Measurements from ENCODE around the gene TSPAN8.
"Not testable (repeated sequence)": the region's sequence is repeated elsewhere in the genome, so short reads cannot be mapped to it uniquely, and the experiment has no call there.

Gene TSPAN8

DNA sequence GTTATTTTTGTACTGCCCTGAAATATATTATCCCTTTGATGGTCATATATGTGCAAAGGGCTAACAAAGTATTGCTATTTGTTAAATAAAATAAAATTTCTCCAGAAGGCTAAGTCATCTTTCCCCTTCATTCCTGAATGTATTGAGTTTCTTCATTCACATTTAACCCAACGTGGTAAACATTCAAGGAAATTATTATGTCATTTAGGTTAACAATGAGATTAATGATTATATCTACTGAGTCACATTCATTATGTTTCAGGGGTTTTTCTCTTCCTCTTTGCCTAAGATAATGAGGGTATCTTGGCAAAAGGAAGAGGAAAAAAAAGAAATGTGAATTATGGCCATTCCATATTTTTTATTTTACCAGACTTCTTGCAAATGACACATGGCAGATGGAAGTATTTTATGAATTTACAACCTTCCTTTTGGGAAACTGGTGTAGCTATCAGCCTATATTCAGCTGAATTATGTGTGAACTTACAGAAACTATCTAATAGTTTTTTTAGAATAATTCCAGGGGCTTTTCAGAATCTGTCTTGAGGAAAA, 27.2 kb downstream of the TSPAN8 start:
- in situ Hi-C loops (cut with MboI; ENCODE audit: low sequenced_read_pairs) = no loop called here

DNA sequence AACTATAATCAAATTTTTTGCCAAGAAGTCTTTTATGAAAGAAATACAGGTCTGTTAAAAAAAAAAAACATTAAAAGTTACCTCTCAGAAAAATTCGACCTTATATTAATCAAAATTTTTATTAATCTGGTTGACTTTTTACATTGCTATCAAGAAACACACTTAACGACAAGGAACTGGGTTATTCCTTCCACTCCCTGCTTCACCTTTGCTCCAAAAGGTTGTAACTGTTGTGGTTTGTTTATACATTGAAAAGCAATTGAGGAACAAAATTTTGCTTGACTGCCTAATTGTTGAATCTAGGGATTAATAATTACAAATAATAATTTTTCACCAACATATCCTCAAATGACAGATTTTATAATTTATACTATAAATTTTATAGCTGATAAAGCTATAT, 28.4 kb downstream of the TSPAN8 start:
- in situ Hi-C loops (cut with MboI; ENCODE audit: low sequenced_read_pairs) = no loop called here

DNA sequence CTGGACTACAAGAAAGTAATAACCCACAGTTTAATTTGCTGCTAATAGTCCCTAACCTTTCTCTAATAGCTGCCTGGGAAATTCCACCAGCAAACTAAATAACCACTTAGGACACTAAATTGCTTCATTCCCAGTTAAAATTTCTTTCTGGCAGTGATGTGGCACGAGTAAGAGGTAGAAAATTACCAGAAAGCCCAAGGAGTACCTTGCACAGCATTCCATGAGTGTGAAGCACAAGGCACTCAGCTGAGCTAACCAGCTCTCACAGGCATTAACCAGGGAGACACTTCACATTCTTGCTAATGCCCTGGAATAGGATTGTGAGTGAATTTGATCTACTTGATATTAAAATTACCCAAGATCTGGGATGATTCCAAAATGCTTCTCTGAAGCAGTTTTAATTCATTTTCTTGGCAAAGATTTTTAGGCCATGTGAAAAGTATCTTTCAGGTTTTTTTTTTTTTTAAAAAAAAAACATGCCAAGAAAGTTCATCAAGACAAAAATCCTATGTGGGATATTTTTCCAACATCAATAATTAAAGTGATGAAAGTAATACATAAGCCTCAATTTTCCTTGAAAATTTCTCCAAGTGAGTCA, 29.5 kb downstream of the TSPAN8 start:
- in situ Hi-C loops (cut with MboI; ENCODE audit: low sequenced_read_pairs) = no loop called here

DNA sequence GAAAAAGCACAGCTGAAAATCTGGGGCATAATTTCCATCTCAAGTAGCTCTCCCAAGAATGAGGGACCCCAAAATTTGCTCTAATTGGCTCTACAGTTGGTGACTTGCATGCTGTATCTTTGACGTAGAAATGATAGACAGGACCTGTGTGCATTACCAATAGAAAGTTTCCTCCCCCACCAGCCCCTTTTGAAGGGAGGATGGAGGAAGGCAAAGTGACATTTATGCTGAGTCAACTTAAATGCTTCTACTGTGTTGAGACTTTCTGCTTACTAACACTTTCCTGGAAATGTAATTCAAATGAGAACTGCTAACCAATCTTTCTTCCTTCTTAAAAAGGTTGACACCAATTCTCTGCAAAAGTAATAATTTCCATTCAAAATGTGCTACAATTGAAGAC, 31.9 kb downstream of the TSPAN8 start:
- in situ Hi-C loops (cut with MboI; ENCODE audit: low sequenced_read_pairs) = no loop called here

DNA sequence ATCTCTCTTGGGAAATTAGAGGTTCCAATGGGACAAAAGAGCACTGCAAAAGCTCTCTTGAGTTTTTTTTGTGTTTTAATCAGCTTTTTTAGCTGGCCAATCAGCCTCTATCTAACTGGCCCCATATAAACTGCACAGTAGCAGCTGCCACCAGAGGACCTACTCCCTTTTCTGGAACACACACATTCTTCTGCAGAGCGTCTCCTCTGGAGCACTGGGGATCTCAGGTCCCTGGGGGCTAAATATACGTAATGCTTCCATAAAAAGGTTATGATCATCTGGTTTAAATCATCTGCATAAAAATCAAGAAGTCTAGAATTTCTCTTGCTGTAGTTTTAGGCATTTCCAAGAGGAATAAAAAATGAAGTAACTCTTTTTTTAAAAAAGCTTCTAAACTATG, 32.3 kb downstream of the TSPAN8 start:
- in situ Hi-C loops (cut with MboI; ENCODE audit: low sequenced_read_pairs) = no loop called here

DNA sequence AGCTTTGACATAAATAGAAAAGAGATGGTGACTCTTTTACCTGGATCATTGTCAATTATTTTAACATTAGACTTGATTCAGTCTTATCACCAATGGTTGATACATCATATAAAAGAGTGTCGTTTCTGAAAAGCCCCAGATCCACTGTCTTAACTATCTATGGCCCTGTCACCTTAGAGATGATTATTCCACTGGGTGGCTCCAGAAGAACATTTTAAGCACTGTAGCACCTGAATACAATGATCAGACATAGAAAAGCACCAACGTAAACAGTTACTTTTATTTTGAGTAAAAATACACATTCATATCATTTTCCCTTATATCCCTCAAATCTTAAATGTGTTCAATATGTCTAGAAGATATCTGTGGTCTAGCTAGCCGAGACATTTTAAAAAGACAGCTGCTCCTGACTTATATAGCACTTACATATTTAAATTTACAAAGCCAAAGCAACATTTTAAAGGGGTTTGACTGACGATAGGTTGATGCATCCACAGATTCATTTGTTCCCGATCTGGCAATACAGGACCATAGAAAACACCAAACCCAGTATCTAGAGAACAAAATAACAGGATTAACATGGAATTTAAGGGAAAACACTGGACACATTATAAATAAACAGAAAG, 32.9 kb downstream of the TSPAN8 start:
- in situ Hi-C loops (cut with MboI; ENCODE audit: low sequenced_read_pairs) = no loop called here

DNA sequence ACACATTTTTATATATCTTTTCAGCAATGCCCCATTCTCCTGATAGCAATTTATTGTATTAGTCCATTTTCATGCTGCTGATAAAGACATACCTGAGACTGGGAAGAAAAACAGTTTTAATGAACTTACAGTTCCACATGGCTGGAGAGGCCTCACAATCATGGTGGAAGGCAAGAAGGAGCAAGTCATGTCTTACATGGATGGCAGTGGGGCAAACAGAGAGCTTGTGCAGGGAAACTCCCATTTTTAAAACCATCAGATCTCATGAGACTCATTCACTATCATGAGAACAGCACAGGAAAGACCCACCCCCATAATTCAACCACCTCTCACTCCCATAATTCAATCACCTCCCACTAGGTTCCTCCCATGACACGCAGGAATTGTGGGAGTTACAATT, 44.7 kb downstream of the TSPAN8 start:
- in situ Hi-C loops (cut with MboI; ENCODE audit: low sequenced_read_pairs) = not testable (repeated sequence)

DNA sequence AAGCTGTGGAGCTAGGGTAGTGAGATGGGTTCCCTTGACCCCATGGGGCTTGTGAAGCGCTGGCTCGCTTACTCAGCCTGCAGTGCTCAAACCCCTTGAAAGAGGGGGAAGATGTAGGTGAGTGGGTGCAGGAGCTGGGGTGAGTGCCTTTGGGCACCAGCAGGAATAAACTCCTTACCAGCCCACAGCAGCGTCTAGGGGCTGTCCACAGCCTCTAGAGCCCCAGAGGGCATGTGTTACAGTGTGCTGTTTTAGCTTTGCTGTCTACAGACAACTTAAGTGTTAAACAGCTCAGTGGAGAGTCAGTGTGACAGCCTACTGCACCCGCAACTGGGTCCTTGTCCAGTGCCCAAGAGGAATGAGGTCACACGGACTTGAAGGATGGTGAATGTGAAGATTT, 48.0 kb downstream of the TSPAN8 start:
- in situ Hi-C loops (cut with MboI; ENCODE audit: low sequenced_read_pairs) = no loop called here

DNA sequence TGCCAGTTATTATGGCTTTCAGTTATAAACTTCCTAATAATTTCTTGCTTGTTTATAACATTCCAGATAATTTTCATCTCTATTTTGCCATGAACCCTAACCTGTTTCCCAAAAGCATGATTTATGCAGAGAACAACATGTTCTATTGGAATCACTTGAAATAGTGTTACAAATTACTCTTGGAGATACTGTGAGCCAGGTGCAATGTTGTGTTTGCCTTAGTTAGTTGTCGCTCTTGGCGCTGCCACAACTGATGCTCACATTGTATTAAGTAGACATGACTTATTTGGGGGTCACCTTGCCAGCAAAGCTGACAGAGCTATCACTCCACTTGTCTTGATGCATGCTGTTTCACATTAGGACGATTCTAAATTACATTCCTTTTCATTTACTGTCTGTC, 49.4 kb downstream of the TSPAN8 start:
- in situ Hi-C loops (cut with MboI; ENCODE audit: low sequenced_read_pairs) = no loop called here

DNA sequence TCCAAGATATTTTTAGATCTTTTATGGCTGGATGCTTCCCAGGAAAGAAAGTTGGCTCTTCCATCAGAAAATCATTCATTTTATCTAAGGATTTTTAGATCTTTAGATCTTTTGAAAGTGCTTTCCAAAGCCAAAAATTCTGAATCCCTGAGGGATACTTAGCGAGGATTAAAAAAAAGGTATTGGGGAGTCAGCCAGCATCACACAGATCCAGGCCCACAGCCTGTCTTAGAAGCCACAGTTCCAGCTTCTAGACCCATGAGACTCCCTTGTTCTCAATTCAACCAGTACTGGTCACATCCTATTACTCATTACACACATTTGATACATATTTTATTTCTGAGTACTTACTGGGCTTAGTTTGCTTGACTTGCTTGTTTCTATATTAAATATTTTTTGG, 49.9 kb downstream of the TSPAN8 start:
- in situ Hi-C loops (cut with MboI; ENCODE audit: low sequenced_read_pairs) = no loop called here

DNA sequence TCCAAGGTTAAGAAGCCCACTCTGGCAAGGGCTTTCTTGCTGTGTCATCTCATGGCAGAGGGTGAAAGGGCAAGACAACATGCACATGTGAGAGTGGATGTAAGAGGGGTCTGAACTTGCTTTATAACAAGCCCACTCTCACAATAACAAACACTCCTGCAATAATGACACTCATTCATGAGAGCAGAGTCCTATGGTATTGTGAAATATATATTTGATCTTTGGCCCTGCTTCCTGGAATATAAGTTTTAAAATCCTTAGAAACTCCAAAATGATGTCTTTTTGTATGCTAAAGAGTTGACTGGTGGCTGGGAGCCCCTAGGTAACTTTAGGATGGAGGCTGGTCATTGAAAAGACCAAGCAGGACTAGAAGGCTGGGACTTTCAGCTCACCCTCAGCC, 51.8 kb downstream of the TSPAN8 start:
- in situ Hi-C loops (cut with MboI; ENCODE audit: low sequenced_read_pairs) = no loop called here

DNA sequence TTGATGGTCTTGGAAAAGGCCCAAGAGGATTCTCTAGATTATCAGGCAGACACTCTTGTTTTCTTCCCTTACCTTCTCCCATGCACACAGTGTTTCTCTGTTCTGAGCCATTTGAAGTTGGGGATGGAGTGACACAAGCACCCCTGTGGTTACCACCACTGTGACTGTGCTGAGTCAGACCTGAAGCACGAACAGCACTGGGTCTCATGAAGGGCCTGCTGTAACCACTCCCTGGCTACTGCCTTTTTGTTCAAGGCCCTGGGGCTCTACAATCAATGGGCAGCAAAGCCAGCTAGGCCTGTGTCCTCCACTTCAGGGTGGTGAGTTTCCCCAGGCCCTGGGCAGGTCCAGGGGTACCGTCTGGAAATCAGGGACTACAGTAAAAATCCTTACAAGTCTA, 65.5 kb downstream of the TSPAN8 start:
- in situ Hi-C loops (cut with MboI; ENCODE audit: low sequenced_read_pairs) = no loop called here

DNA sequence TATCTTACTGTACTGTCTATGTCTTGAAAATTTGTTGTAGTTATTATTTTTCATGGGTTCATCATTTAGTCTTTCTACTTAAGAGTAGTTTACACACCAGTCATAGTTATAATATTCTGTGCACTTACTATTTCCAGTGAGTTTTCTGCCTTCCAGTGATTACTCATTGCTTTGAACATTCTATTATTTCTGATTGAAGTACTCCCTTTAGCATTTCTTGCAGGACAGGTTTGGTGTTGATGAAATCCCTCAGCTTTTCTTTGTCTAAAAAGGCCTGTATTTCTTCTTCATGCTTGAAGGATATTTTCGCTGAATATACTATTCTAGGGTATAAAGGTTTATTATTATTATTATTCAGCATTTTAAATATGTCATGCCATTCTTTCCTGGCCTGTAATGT, 66.8 kb downstream of the TSPAN8 start:
- in situ Hi-C loops (cut with MboI; ENCODE audit: low sequenced_read_pairs) = no loop called here

DNA sequence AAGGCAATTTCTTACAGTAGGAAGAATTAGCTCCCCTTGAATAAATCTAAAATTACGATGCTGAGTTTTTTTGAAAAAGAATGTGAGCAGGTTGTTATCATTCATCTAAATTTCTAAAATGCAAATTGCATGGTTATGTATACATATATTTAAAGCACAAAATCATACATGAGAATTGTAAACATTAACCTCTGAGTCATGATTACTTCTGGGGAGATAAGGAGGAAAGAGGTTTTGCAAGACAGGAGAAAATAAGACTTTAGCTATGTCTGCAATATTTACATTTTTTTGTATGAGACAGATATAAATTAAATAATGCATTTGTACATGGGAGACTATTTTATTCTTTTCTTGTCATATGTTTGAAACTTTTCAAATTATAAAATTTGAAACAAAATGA, 72.2 kb downstream of the TSPAN8 start:
- in situ Hi-C loops (cut with MboI; ENCODE audit: low sequenced_read_pairs) = no loop called here

DNA sequence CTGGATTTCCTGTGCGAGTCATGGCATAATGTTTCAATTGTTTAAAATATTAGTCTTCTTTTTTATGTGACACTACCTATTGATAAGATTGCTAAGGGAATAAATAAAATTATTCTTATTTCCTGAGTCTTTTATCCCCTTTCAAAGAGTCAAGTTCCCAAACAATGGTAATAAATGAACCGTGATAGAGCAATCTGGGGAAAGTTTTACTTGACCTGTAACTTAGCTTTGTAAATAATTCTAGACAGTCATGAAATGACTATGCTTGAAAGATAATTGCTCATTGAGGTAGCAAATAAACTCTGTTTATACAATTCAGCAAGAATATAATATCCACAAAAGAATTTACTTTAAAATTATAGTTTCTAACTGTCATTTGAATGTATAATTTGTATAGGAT, 82.1 kb downstream of the TSPAN8 start:
- in situ Hi-C loops (cut with MboI; ENCODE audit: low sequenced_read_pairs) = no loop called here
